ENCODE data around the gene PDZRN3.

- TF ChIP-seq TCF7L2 (IDR thresholded peaks at IDR 0.05; ENCODE audit: low read depth, low read length) (no peak), CTCF (IDR thresholded peaks at IDR 0.05) (no peak)
Measured at GRCh38 chr3:73407577-73407976, 217.2 kb downstream of the PDZRN3 start.
